ENCODE results near the gene ST7.

- TF ChIP-seq EZH2 (IDR thresholded peaks at IDR 0.05; ENCODE audit: low read length, missing control alignments), result no peak
- TF ChIP-seq CTCF (conservative IDR thresholded peaks at IDR 0.05 in 1 of 2, IDR thresholded peaks at IDR 0.05 in 1 of 2; ENCODE audit: low read depth in 1 of 2, low read length in 2 of 2), result no peak
Observed at GRCh38 chr7:117008886-117009531, 55.7 kb downstream of the ST7 start.

All from fibroblast of lung (primary cell).